Colon (tissue), 2 donors: Measurements from ENCODE around the gene NEAT1.
"Not testable (repeated sequence)": the region's sequence is repeated elsewhere in the genome, so short reads cannot be mapped to it uniquely, and the experiment has no call there.

ENCODE experiments used
- FAIRE-seq: peaks from 2 replicates; lab custom pipeline; 2012; peaks lifted over from hg19 to GRCh38; lab: Jason Lieb, UNC
- donor health status: control.
- donor health status: control.

The NEAT1 gene

DNA sequence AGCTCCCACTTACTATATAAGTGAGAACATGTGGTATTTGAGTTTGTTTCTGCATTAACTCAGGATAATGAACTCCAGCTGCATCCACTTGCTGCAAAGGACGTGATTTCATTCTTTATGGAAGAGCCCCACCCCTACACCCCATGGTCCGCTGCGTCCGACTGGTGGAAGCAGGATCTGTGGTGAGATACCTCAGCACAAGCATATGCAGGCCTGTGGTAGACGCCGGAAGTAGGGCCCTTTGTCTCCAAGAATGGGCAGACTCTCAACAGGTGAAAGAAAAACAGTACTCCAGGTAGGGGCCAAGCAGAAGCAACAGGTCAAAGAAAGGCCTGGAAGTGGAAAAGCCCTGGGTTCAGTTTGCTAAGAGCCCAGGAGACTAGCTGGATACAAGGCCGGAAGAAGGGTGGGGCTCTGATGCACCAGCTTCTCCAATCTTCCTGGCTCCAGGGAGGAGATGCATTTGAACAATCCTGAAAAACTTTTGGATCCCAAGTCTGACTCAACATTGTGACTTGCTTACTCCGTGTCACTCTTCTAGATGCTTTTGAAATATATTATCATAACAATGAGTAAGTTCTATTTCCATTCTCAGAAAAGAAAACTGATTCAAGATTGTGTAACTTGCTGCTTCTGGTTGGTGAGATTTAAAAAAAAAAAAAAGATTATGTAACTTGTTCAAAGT is 30.4 kb downstream of the NEAT1 start:
- FAIRE-seq, result no peak

DNA sequence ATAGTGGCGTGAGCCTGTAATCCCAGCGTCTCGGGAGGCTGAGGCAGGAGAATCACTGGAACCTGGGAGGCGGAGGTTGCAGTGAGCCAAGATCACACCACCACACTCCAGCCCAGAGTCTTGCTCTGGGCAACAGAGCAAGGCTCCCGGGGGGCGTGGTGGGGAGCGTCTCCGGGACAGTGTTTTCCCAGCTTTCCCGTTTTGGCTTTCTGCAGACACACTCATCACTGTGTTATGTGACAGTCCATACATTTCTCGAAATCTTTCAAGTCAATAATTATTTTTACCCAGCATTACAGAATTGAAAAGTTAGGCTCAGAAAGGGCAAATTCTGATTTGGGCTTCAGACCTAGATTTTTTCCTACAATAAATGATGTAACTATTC is 31.7 kb downstream of the NEAT1 start:
- FAIRE-seq, result no peak

DNA sequence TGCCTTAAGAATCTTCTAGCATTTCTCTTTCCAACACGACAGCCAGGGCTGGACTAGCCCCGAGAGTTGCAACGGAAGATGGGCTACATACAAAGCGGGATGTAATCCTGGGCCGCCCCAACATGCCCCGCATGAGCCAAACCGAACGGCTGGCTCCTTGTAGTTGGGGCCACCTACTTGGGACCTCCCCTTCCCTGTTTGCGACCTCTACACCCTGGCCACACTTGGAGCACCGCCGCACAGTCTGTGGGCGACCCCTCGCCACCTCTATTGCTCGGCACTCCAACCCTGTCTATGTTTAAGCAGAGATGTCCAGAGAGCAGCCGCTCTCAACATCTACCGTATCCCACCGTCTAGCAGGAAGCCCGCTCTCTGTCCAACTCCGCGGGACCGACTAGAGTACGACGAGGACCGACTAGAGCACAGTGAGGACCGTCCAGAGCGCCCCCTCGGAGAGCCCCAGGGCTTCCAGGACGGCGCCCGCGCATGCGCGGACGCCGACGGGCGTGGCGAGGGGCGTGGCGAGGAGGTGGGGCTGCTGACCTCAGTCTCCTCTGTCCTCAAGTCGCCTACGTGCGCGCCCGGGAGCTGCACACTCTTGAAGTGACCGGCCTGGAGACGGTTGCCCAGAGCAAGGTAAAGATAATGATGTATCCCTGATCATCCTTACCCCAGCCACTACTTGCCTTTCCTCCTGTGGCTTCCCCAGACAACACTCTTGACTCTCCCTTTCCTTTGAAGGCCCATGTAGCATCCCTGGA is 32.3 kb downstream of the NEAT1 start:
- no peak for FAIRE-seq

DNA sequence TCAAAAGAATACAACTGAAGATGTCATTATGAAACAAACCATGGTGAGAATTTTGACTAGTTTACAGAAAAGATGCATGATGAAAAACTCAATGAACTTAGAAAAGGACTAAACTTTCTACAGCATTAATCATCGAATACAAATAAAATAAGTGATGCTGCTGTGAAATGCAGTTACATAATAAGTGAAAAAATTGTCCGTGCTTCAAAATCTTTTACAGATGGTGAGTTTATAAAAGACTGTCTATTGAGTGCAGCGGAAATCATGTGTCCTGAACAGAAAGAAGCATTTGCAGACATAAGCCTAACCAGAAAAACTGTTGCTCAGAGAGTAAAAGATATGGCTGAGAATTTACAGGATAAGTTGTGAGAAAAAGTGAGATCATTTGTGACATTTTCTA is 33.8 kb downstream of the NEAT1 start:
- no peak for FAIRE-seq

DNA sequence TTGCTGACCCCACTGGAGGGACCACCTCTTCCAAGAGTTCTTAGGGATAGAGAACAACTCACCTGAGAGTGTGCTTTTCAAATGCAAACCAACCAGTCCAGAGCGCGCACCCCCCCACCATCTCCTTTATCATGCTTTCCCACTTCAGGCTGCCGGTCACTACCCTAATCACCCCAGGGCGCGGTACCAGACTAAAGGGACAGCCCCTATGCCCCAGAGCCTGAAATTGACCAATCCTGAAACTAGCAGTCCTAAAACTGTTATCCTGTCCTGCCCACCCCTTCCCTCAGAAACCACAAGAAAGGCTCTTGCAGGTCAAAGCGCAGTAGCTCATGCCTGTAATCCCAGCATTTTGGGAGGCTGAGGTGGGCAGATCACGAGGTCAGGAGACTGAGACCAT is 37.0 kb downstream of the NEAT1 start:
- no peak for FAIRE-seq

DNA sequence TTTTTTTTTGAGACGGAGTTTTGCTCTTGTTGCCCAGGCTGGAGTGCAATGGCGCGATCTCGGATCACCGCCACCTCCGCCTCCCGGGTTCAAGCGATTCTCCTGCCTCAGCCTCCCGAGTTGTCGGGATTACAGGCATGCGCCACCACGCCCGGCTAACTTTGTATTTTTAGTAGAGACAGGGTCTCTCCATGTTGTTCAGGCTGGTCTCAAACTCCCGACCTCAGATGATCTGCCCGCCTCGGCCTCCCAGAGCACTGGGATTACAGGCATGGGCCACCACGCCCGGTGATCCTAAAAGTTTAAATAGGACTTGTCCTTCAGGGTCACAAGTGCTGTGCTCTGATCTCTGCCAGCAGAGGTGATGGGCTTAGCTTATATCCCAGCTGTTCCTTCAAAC is 42.9 kb downstream of the NEAT1 start:
- FAIRE-seq, result not testable (repeated sequence)

DNA sequence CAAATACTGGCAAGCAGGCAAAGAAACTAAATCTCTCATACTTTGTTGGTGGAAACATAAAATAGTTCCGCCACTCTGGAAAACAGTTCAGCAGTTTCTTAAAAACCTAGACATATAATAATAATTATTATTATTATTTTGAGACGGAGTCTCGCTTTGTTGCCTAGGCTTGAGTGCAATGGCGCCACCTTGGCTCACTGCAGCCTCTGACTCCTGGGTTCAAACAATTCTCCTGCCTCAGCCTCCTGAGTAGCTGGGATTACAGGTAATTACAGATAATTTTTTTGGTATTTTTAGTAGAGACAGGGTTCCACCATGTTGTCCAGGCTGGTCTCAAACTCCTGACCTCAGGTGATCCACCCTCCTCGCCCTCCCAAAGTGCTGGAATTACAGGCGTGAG is 44.7 kb downstream of the NEAT1 start:
- not testable (repeated sequence) for FAIRE-seq

DNA sequence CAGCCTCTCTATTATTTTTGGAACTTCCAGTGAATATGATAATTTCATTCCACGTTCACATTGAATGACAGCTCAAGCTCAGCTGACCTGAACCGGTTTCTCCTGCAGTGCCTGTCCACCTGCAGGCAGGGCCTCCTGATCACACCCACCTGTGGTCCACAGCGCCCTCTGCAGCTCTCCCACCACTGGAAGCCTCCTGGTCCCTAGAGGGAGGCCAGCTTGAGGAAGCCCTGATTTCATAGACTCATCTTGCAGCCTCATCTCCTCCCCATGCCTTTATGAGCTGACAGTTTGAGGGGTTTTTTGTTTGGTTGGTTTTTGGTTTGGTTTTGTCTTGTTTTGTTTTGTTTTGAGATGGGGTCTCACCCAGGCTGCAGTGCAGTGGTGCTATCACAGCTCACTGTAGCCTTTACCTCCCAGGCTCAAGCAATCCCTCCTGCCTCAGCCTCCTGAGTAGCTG is 46.3 kb downstream of the NEAT1 start:
- no peak for FAIRE-seq

DNA sequence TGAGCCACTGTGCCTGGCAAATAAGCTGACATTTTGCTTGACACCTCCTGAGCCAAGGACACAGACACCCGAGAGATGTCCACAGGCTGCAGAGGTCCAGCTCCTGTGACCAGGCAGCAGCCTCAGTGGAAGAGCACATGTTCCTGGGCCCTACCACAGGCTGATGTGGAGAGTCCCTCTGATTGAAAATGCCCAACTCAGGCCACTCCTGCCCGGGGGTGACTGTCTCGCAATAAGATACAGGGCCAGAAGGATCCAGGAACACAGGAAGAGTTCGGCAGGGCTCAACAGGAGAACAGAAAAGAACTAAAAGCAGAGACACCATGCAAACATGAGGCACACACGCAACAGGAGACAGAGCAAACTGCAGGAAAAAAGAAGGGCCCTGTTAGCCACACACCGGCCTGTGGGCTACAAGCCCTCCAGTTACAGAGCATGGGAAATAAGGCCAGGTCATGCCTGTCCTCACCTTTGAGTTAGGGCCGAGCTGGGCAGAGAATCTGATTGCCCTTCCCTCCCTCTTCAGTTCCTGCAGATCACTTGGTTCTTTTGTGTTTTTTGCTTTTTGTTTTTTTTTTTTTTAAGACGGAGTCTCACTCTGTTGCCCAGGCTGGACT is 47.9 kb downstream of the NEAT1 start:
- no peak for FAIRE-seq

DNA sequence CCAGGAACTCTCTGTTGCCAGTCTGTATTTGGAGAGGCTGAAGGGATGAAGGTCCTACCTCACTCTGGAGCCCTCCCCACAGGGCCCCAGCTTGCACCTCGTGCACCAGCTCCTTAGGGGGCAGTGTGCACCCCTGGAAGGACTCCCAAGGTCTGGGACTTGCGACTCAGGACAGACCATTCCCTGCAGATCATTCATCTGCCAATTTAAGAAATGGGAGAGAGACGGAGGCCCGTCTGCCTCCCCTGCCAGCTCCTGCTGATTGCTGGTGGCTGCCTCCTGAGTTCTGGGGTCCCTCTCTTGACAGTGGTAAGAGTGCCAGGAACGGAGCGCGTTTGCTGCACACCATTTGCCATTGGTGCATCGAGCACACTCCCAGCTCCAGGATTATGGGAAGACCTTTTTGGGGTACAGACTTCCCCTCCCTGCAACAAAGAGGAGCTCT is 48.9 kb downstream of the NEAT1 start:
- no peak for FAIRE-seq

DNA sequence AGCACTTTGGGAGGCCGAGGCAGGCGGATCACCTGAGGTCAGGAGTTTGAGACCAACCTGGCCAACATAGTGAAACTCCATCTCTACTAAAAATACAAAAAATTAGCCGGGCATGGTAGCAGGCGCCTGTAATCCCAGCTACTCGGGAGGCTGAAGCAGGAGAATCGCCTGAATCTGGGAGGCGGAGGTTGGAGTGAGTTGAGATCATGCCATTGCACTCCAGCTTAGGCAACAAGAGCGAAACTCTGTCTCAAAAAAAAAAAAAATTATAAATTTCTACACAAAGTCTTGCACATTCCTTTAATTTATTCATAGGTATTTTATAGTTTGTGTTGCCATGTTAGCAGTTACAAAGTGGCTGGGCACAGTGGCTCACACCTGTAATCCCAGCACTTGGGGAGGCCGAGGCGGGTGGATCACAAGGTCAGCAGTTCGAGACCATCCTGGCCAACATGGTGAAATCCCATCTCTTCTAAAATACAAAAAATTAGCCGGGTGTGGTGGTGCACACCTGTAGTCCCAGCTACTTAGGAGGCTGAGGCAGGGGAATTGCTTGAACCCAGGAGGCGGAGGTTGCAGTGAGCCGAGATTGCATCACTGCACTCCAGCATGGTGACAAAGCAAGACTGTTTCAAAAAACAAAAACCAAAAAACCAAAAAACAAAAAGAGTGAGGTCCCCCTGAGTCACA is 50.1 kb downstream of the NEAT1 start:
- FAIRE-seq, result not testable (repeated sequence)

DNA sequence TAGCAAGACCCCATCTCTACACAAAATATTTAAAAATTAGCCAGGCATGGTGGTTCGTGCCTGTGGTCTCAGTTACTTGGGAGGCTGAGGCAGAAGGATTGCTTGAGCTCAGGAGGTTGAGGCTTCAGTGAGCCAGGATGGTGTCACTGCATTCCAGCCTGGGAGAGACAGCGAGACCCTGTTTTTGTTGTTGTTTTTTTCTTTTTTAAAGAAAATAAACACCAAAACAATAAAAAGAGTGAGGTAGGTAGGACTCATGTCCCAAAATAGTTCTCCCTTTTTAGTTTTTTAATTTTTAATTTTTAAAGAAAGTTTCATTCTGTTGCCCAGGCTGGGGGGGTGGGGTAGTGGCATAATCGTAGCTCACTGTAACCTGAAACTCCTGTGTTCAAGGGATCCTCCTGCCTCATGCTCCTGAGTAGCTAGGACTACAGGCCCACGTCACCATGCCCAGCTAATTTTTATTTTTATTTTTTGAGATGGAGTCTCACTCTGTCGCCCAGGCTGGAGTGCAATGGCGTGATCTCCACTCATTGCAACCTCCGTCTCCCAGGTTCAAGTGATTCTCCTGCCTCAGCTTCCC is 50.8 kb downstream of the NEAT1 start:
- FAIRE-seq, result no peak

DNA sequence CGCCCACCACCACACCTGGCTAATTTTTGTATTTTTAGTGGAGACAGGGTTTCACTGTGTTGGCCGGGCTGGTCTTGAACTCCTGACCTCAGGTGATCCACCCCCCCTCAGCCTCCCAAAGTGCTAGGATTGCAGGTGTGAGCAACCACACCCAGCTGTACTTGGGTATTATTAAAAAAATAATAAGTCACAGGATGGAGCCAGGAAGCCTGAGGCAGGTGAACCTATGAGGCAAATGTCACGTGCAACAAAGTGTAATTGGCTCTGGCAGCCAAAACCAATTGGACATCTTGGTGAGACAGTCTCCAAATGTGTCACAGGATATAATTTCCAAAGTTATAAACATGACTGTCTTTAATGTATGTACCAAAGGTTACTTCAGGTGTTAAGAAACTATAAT is 52.3 kb downstream of the NEAT1 start:
- no peak for FAIRE-seq

DNA sequence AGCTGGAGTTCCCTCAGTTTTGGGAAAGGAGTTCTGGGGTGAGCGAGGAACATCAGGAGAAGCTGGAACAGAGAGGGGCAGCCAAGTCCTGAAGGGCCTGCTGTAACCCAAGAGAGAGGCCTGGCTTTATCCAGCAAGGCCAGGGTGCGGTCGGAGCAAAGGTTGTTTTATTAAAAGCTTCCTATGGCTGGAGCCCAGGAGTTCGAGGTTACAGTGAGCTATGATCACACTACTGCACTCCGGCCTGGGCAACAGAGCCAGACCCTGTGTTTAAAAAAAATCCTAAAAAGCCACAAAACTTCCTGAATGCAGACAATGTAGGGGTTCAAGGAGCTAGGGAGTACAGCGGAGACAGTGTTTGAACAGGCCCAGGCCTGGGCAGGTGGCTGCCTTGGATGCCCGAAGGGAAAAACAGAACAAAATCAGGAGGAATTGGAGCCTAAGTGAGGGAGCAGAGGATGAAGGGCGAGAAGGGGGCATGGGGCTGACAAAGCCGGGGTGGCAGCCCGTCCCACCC is 54.1 kb downstream of the NEAT1 start:
- no peak for FAIRE-seq

DNA sequence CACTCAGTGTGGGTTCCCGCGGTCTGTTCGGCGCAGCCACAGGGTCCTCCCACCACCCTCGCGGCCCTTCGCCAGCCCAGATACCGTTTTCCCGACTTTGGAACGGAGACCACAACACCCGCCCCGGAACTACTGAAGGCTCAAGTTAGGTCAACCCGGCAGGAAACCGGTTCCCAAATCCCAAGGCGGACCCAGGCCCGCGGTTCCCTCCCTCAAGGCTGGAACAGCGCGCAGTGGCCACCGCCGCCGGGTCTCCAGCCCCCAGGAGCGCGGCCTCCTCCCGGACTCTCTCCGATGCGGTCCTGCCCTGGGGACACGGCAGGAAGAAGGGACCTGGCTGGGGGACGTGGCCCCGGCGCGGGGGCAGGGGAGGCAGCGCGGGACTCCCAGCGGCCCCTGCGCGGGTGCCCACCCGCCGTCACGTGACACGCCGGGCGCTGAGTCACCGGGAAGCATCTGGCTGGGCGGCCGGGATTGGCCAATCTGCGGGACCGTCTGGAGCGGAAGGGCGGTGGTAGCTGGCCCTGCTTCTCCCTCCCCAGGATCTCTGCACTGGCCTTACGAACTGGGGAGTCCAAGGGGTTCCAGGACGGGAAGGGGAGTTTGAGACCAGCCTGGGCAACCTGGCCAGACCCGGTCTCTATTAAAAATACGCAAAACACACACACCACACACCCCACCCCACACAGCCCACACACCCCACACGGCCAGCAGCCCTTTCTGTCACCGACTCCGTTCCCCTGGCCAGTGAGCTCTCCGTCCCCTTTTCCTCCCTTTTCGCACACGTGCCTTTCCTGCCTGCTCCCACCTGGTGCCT is 54.8 kb downstream of the NEAT1 start:
- no peak for FAIRE-seq

DNA sequence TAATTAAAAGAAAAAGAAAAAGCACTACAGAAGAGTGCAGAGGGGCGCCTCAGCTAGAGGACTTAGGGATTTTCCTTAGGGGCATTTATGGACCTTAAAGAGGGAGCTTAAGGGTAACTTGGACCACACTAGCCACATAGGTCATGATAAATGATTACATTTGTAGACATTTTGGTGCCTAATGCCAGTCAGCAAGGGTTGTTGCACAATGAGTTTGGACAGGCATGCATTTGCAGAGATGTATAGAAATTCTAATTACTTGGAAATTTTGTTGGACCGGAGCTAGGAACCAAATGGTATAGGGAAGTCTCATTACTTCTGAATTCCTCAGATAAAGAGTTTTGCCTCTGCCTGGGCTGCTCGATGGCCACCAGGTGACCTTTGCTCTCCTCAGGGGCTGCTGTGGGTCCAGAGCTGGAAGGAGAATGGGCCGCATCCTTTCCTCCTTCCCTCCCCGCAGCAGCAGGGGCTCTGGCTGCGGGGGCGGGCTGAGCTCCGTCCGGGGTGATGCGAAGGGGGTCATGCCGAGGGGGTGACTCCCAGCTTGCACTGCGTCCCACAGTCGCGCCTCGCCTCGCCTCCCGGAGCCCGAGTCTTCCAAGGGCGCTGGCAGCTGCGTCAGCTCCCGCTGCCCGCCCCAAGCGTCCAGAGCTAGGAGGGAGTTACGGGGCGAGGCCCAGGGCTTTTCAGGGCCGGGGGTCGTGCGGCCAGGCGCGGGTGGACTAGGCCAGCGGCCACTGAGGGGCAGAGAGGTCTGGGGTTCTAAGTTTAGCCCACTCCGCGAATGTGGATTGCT is 56.0 kb downstream of the NEAT1 start:
- FAIRE-seq, result no peak

DNA sequence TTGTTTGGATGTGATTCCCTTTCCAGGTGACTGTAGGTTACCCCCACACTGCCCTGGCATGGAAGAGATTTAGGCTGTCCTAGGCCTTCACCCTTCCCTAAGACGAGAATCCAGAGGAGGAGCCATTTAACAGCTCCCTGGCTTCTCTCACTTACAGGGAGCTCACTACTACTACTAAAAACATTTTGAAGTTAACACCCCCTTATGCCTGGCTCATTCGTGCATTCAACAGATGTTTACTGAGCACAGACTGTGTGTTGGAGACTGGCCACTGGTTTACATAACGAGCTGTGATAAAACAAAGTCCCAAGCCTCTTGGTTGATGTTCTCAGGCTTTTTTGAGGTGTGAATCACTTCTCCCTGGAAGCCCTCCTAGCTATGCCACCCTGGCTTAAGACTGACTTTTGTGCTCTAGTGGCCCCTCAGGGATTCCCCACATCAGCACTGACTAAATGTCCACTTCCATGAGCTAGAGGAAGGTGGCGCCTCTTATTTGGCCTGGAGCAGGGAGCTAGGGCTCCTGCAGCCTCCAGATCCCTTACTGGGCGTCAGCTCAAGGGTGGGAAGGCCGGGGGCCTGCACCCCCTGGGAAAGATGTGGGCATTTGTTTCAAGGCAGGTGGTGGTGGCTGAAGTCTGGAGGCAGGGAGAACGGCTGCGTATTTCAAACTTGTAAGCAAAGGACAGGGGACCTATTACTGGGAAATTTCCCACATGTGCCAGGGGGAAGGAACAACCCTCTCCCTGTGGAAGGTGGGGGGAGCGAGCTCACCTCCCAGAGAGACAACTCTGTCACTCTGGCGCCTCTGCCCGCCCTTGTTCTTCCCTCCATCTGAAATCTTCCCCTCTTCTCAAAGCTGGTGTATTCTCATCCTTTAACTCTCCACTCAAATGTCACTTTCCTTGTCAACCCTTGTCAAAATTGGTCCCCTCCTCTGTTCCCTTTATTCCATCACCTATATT is 56.9 kb downstream of the NEAT1 start:
- no peak for FAIRE-seq

DNA sequence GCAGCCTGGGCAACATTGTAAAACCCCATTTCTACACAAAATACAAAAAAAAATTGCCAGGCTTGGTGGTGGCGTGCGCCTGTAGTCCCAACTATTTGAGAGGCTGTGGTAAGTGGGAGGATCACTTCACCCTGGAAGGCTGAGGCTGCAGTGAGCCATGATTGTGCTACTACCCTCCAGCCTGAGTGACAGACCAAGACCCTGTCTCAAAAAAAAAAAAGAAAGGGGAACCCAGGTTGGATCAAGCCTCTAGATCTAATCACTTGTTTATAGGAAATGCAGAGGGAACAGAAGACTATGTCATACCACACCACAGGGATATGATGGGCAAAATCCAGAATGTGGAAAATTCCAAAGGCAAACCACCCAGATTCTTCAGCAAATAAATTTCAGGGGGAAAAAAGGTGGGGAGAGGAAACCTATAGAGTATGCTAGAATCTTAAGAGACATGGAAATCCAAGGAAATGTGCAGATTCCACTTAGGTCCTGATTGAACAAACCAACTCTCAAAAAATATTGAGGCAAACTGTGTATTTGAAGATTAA is 59.8 kb downstream of the NEAT1 start:
- FAIRE-seq, result no peak

DNA sequence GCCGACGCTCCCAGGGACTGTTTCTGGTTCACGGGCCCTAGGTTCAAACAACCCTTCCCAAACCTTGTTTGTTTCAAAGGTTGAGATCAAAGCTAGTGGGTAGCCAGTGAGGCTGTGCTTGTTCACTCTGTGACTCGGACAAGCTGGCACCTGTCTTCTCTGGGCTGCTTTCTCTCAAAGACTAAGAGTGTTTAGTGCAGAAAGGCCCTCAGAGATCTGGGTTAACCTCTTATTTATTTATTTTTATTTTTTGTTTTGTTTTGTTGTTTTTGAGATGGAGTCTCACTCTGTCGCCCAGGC is 63.3 kb downstream of the NEAT1 start:
- FAIRE-seq, result no peak
